Endothelial cell of umbilical vein (primary cell): ENCODE results near the gene ATXN7L1. TPM values are rescaled to one million over a fixed set of nuclear protein-coding genes. Genes with fewer than 3 reads are reported as not detected.

Experiments used
- BruUV-seq: library from RNA; stranded (reverse); fragments of 400-500 nt; replicated peaks from 2 replicates; lab custom pipeline; 2021; lab: Mats Ljungman, UMichigan
- CTCF ChIA-PET: fragments of 300-600, 350-600 bp; sonication (Branson Sonifier 250); formaldehyde crosslinking; loops from one replicate; lab custom pipeline; 2021; ENCODE audit warnings: antibody characterized with exemption, inconsistent platforms; lab: Charles Lee
- POLR2A ChIA-PET: fragments of 300-600, 350-600 bp; sonication (Branson Sonifier 250); formaldehyde crosslinking; loops from one replicate; lab custom pipeline; 2021; ENCODE audit warnings: antibody characterized with exemption, inconsistent platforms; lab: Charles Lee
- DNase-seq: peaks from one replicate; pipeline ENCODE4 v3.0.0-alpha.2; 2011; ENCODE audit warnings: low read depth, low spot score
- FAIRE-seq: peaks from 2 replicates; lab custom pipeline; 2011; peaks lifted over from hg19 to GRCh38; lab: Jason Lieb, UNC
- H2AFZ ChIP-seq: 2 replicates; pipeline ENCODE4 v1.6.0; 2012; ENCODE audit warnings: low read depth, low read length, control low read depth, inconsistent platforms
- H3K27ac ChIP-seq: 2 replicates; pipeline ENCODE4 v1.5.1; 2011; ENCODE audit warnings: low read depth, mild to moderate bottlenecking, control low read depth, low read length, moderate library complexity; ENCODE audit not compliant: insufficient read depth
- H3K27me3 ChIP-seq, 2 experiments: 2 replicates each; pipeline versions ENCODE4 v1.6.0 to v1.6.1; 2011; ENCODE audit warnings: low read length in 2 of 2, mixed read lengths in 1 of 2; ENCODE audit not compliant: control insufficient read depth in 2 of 2, insufficient read depth in 2 of 2
- H3K36me3 ChIP-seq, 2 experiments: 2 replicates in 1 of 2; 3 replicates in 1 of 2; pipeline ENCODE4 v1.5.1; 2011; ENCODE audit warnings: low read length in 2 of 2, mild to moderate bottlenecking in 1 of 2, moderate library complexity in 1 of 2; ENCODE audit not compliant: control insufficient read depth in 2 of 2, insufficient read depth in 2 of 2; ENCODE audit errors: extremely low read depth in 1 of 2
- H3K4me1 ChIP-seq: 3 replicates; pipeline ENCODE4 v1.5.1; 2011; ENCODE audit warnings: mild to moderate bottlenecking, low read length; ENCODE audit not compliant: control insufficient read depth, insufficient read depth; ENCODE audit errors: extremely low read depth
- H3K4me2 ChIP-seq: 2 replicates; pipeline ENCODE4 v1.6.1; 2011; ENCODE audit warnings: low read length, control low read depth, mixed read lengths; ENCODE audit not compliant: insufficient read depth
- H3K4me3 ChIP-seq, 3 experiments: fragments of 200-600 bp in 1 of 3; sonication (generic), shearing (Covaris generic) in 1 of 3; replicated peaks in 1 of 3; 2 replicates each; pipeline ENCODE4 v1.5.1; 2011 to 2016; ENCODE audit warnings: control low read depth in 3 of 3, low read length in 3 of 3, mild to moderate bottlenecking in 2 of 3, inconsistent platforms in 1 of 3, low read depth in 1 of 3, moderate library complexity in 1 of 3; ENCODE audit not compliant: insufficient read depth in 1 of 3
- H3K79me2 ChIP-seq: 2 replicates; pipeline ENCODE4 v1.6.0; 2012; ENCODE audit warnings: low read length, inconsistent platforms; ENCODE audit not compliant: control insufficient read depth, insufficient read depth
- H3K9ac ChIP-seq: replicated peaks from 2 replicates; pipeline ENCODE3; 2011; ENCODE audit warnings: low read length, control low read depth; ENCODE audit not compliant: insufficient read depth; ENCODE audit errors: extremely low read depth
- H3K9me1 ChIP-seq: replicated peaks from 3 replicates; pipeline ENCODE4 v1.6.0; 2011; ENCODE audit warnings: mild to moderate bottlenecking, low read length; ENCODE audit not compliant: control insufficient read depth, insufficient read depth; ENCODE audit errors: extremely low read depth
- H3K9me3 ChIP-seq: replicated peaks from 2 replicates; pipeline ENCODE4 v1.5.1; 2012; ENCODE audit warnings: low read length, inconsistent platforms; ENCODE audit not compliant: control insufficient read depth, insufficient read depth
- H4K20me1 ChIP-seq: replicated peaks from 2 replicates; pipeline ENCODE3; 2011; ENCODE audit warnings: mild to moderate bottlenecking, low read length; ENCODE audit not compliant: control insufficient read depth, insufficient read depth; ENCODE audit errors: extremely low read depth
- EZH2 ChIP-seq: IDR thresholded peaks from 2 replicates; pipeline ENCODE4 v1.6.1; 2012; ENCODE audit warnings: borderline replicate concordance, low read depth, mild to moderate bottlenecking, moderate library complexity, low read length, inconsistent platforms; ENCODE audit not compliant: severe bottlenecking
- FOS ChIP-seq: IDR thresholded peaks from 2 replicates; pipeline ENCODE4 v1.6.1; 2011; ENCODE audit warnings: mild to moderate bottlenecking, low read length, moderate library complexity, borderline replicate concordance; ENCODE audit not compliant: insufficient read depth
- GATA2 ChIP-seq: IDR thresholded peaks from 2 replicates; pipeline ENCODE4 v1.7.0; 2011; ENCODE audit warnings: low read depth, mild to moderate bottlenecking, moderate library complexity, mixed read lengths, low read length; ENCODE audit not compliant: insufficient read length, insufficient read depth
- JUN ChIP-seq: IDR thresholded peaks from 2 replicates; pipeline ENCODE4 v1.6.1; 2011; ENCODE audit warnings: borderline replicate concordance, low read depth; ENCODE audit not compliant: insufficient read length, insufficient read depth
- MYC ChIP-seq: IDR thresholded peaks from one replicate; pipeline ENCODE4 v1.6.1; 2011; ENCODE audit warnings: mild to moderate bottlenecking, low read depth, low read length
- POLR2A ChIP-seq: IDR thresholded peaks from 2 replicates; pipeline ENCODE4 v1.6.1; 2012; ENCODE audit warnings: low read depth, mild to moderate bottlenecking, control low read depth, low read length
- POLR2AphosphoS5 ChIP-seq: IDR thresholded peaks from 2 replicates; pipeline ENCODE4 v1.6.1; 2012; ENCODE audit warnings: low read depth, mild to moderate bottlenecking, control low read depth, low read length, moderate library complexity; ENCODE audit not compliant: insufficient read depth
- dilution Hi-C: fragments of 300-500 bp; cut with MboI; formaldehyde crosslinking; loops from one replicate; pipeline ENCODE4 v1.15.0; 2019; ENCODE audit warnings: low sequenced_read_pairs; ENCODE audit not compliant: extremely low pct_ligation_motif_present
- intact Hi-C: fragments of 100-400 bp; cut with micrococcal nuclease; formaldehyde crosslinking; loops from one replicate; pipeline ENCODE4 v1.10.0; 2022
- polyA plus RNA-seq, 4 experiments: library from polyadenylated mRNA; depleted of rRNA in 3 of 4; stranded (reverse) in 3 of 4; unstranded in 1 of 4; fragments of >200 nt; gene quantifications; 2 replicates each; pipeline versions ENCODE4 v1.2.1 to v1.2.3, GENCODE V29; 2011 to 2012; ENCODE audit warnings: missing spikeins in 1 of 4
- total RNA-seq: library from RNA; stranded (reverse); gene quantifications from 2 replicates; pipeline ENCODE4 v1.2.3, GENCODE V29; 2021
- TF ChIP-seq, protein P1 (sequence below), 2 donors: IDR thresholded peaks; 1 replicate in 1 of 2; 2 replicates in 1 of 2; pipeline ENCODE4 v1.5.1; 2011; ENCODE audit warnings: low read length in 2 of 2, mild to moderate bottlenecking in 2 of 2, moderate library complexity in 2 of 2, control low read depth in 1 of 2, inconsistent platforms in 1 of 2, low read depth in 1 of 2; ENCODE audit not compliant: insufficient read depth in 1 of 2; ENCODE audit errors: extremely low read depth in 1 of 2
- TF ChIP-seq, protein P2 (sequence below): IDR thresholded peaks from 2 replicates; pipeline ENCODE4 v1.6.1; 2011; ENCODE audit not compliant: insufficient read depth, insufficient read length

ATXN7L1 gene
- total and polyA plus RNA-seq, 2 donors (not counting 3 experiments of a cell fraction or from before 2014, with no cell fraction given), result 4.6 to 15.6 TPM

DNA sequence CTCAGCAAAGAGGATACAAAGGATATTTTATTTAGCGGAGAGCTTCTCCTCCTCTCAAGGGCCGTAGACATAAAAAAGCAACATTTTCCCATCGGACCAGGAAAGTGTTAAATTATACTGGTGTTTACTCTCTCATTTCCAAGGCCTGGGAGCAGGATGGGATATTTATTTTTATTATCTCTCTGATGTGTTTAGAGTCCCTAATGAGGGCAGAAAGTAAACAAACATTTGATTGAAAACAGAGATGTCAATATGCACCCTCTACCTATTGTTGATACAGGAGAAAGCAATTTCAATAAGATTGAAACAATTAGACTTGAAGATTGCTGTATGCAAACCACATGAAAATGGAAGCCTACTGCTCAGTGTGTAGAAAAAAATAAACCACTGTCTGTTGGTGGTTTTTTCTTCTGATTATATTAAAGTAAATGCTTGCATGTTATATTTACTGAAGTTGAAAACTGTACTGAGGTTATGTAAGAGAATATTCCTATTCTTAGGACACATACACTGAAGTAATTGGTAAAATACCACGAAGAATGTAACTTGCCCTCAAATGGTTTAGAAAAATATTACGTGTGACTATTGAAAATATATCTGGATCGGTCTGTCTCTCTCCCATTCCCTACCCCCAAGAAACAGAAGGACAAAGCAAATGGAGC lies 59.3 kb downstream of the ATXN7L1 start:
- H3K4me1 ChIP-seq, result peaks cover 3% of the 10 kb centered on the region
- no TSS peak for BruUV-seq
- H3K27ac ChIP-seq, result no peak overlapping the region
- H3K9ac ChIP-seq, result no peak overlapping the region
- H3K27me3 ChIP-seq, result no peaks in the 10 kb centered on the region
- H4K20me1 ChIP-seq, result no peaks in the 10 kb centered on the region
- dilution Hi-C loops (no loop called here), intact Hi-C loops (no loop called here)
- H3K4me3 ChIP-seq, result no peak overlapping the region
- no peak overlapping the region for H2AFZ ChIP-seq
- no peak for DNase-seq
- H3K79me2 ChIP-seq, result no peaks in the 10 kb centered on the region
- no peaks in the 10 kb centered on the region for H3K9me3 ChIP-seq
- CTCF ChIA-PET, result interaction anchor here (0.9 to 1.4 kb wide), 2 partner anchors 9 to 12 kb away, joined by 3 to 4 read pairs; no protein-coding TSS in a partner anchor
- no peaks in the 10 kb centered on the region for H3K36me3 ChIP-seq
- POLR2A ChIA-PET, result no interaction called here
- TF ChIP-seq EZH2, result no peak
- TF ChIP-seq, protein P1, sequence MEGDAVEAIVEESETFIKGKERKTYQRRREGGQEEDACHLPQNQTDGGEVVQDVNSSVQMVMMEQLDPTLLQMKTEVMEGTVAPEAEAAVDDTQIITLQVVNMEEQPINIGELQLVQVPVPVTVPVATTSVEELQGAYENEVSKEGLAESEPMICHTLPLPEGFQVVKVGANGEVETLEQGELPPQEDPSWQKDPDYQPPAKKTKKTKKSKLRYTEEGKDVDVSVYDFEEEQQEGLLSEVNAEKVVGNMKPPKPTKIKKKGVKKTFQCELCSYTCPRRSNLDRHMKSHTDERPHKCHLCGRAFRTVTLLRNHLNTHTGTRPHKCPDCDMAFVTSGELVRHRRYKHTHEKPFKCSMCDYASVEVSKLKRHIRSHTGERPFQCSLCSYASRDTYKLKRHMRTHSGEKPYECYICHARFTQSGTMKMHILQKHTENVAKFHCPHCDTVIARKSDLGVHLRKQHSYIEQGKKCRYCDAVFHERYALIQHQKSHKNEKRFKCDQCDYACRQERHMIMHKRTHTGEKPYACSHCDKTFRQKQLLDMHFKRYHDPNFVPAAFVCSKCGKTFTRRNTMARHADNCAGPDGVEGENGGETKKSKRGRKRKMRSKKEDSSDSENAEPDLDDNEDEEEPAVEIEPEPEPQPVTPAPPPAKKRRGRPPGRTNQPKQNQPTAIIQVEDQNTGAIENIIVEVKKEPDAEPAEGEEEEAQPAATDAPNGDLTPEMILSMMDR (IDR thresholded peaks at IDR 0.05; ENCODE audit: extremely low read depth in 1 of 2, insufficient read depth in 1 of 2, low read depth in 1 of 2, low read length in 2 of 2), result no peak
- TF ChIP-seq POLR2A, result no peak
- no peak for TF ChIP-seq FOS
- no peak for TF ChIP-seq POLR2AphosphoS5
- no peak for TF ChIP-seq GATA2
- no peak for TF ChIP-seq MYC
- TF ChIP-seq, protein P2, sequence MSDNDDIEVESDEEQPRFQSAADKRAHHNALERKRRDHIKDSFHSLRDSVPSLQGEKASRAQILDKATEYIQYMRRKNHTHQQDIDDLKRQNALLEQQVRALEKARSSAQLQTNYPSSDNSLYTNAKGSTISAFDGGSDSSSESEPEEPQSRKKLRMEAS, result no peak
- no peak for TF ChIP-seq JUN
- no peak overlapping the region for H3K4me2 ChIP-seq
- FAIRE-seq, result no peak
- no peaks in the 10 kb centered on the region for H3K9me1 ChIP-seq
